ENCODE results near the gene CCDC187.

CCDC187 gene

GRCh38 chr9:136211006-136211405 is 92.9 kb downstream of the CCDC187 start:
- no peak for DNase-seq (ENCODE audit: low read depth in 1 of 2, low spot score in 1 of 2)

GRCh38 chr9:136210276-136210675 is 93.6 kb downstream of the CCDC187 start:
- DNase-seq (ENCODE audit: low read depth in 1 of 2, low spot score in 1 of 2): no peak

GRCh38 chr9:136209786-136210185 is 94.1 kb downstream of the CCDC187 start:
- DNase-seq (ENCODE audit: low read depth in 1 of 2, low spot score in 1 of 2): no peak

- DNase-seq (ENCODE audit: low read depth in 1 of 2, low spot score in 1 of 2): no peak
Observed at GRCh38 chr9:136209232-136209631, 94.7 kb downstream of the CCDC187 start.

- no peak for DNase-seq (ENCODE audit: low read depth in 1 of 2, low spot score in 1 of 2)
Observed at GRCh38 chr9:136208675-136209074, 95.2 kb downstream of the CCDC187 start.

GRCh38 chr9:136207616-136208015 is 96.3 kb downstream of the CCDC187 start:
- no peak for DNase-seq (ENCODE audit: low read depth in 1 of 2, low spot score in 1 of 2)

GRCh38 chr9:136206602-136207275 is 97.2 kb downstream of the CCDC187 start:
- DNase-seq (ENCODE audit: low read depth in 1 of 2, low spot score in 1 of 2): no peak

GRCh38 chr9:136205707-136205992 is 98.2 kb downstream of the CCDC187 start:
- DNase-seq (ENCODE audit: low read depth in 1 of 2, low spot score in 1 of 2): no peak

- no peak for DNase-seq (ENCODE audit: low read depth in 1 of 2, low spot score in 1 of 2)
Observed at GRCh38 chr9:136204838-136205706, 98.8 kb downstream of the CCDC187 start, which contains the start of gene LHX3. TSS of gene LHX3 (minus strand) at chr9:136205128. CDS start at chr9:136205012, 116 bp downstream.

- DNase-seq (ENCODE audit: low read depth in 1 of 2, low spot score in 1 of 2): no peak
Observed at GRCh38 chr9:136204145-136204805, 99.6 kb downstream of the CCDC187 start.

- no peak for DNase-seq (ENCODE audit: low read depth in 1 of 2, low spot score in 1 of 2)
Observed at GRCh38 chr9:136203408-136204144, 100.3 kb downstream of the CCDC187 start.

GRCh38 chr9:136202454-136203407 is 101.2 kb downstream of the CCDC187 start:
- no peak for DNase-seq (ENCODE audit: low read depth in 1 of 2, low spot score in 1 of 2)

GRCh38 chr9:136201609-136202453 is 102.1 kb downstream of the CCDC187 start:
- DNase-seq (ENCODE audit: low read depth in 1 of 2, low spot score in 1 of 2): no peak

- no peak for DNase-seq (ENCODE audit: low read depth in 1 of 2, low spot score in 1 of 2)
Observed at GRCh38 chr9:136201174-136201573, 102.7 kb downstream of the CCDC187 start.

- no peak for DNase-seq (ENCODE audit: low read depth in 1 of 2, low spot score in 1 of 2)
Observed at GRCh38 chr9:136200424-136200823, 103.5 kb downstream of the CCDC187 start.
